Skeletal muscle tissue (tissue), 4 donors: ENCODE results near the gene FAM53A. TPM values are rescaled to one million over a fixed set of nuclear protein-coding genes. Genes with fewer than 3 reads are reported as not detected.

Experiments used
- H3K27ac ChIP-seq: one replicate; pipeline ENCODE4 v1.7.0; 2013; ENCODE audit warnings: mild to moderate bottlenecking, low read depth, low read length, inconsistent platforms
- H3K27me3 ChIP-seq, 3 donors: one replicate each; pipeline ENCODE4 v1.7.0; 2013; ENCODE audit warnings: low read length in 3 of 3; ENCODE audit not compliant: control insufficient read depth in 3 of 3, insufficient read depth in 3 of 3
- H3K36me3 ChIP-seq, 3 donors: one replicate each; pipeline ENCODE4 v1.7.0; 2013; ENCODE audit warnings: low read length in 3 of 3; ENCODE audit not compliant: control insufficient read depth in 3 of 3, insufficient read depth in 3 of 3
- H3K4me1 ChIP-seq, 3 donors: one replicate each; pipeline ENCODE4 v1.7.0; 2013; ENCODE audit warnings: low read length in 3 of 3, mild to moderate bottlenecking in 3 of 3; ENCODE audit not compliant: control insufficient read depth in 3 of 3, insufficient read depth in 3 of 3
- H3K4me3 ChIP-seq, 3 donors: one replicate each; pipeline ENCODE4 v1.7.0; 2013; ENCODE audit warnings: low read length in 3 of 3
- H3K9ac ChIP-seq, 3 donors: one replicate each; pipeline ENCODE4 v1.7.0; 2013; ENCODE audit warnings: low read length in 3 of 3, mild to moderate bottlenecking in 3 of 3, moderate library complexity in 2 of 3, low read depth in 1 of 3
- H3K9me3 ChIP-seq, 3 donors: one replicate each; pipeline ENCODE4 v1.7.0; 2013; ENCODE audit warnings: low read length in 3 of 3; ENCODE audit not compliant: control insufficient read depth in 3 of 3
- total RNA-seq: library from RNA; depleted of rRNA; stranded (reverse); fragments of >200 nt; gene quantifications from one replicate; pipeline ENCODE4 v1.2.3, GENCODE V29; 2014
- donor health status: Osteomylitis.

Gene FAM53A
- total RNA-seq, 1 donor from 2014 or later: 0.52 TPM

- Histone ChIP-seq H3K36me3 (peaks cover under 1 to 18% (median 2%) of the 10 kb centered on the region in 3 donors), H3K27ac (peak overlapping the region; percentile 26), H3K4me1 (peaks cover 35 to 50% (median 39%) of the 10 kb centered on the region in 3 donors), H3K4me3 (no peak overlapping the region), H3K9me3 (no peaks in the 10 kb centered on the region), H3K27me3 (no peaks in the 10 kb centered on the region), H3K9ac (no peak overlapping the region)
Observed at GRCh38 chr4:1723131-1723801, 39.2 kb upstream of the FAM53A start.

GRCh38 chr4:1722551-1723118 is 38.5 kb upstream of the FAM53A start:
- Histone ChIP-seq H3K36me3 (peaks cover 6 to 22% (median 7%) of the 10 kb centered on the region in 3 donors), H3K4me1 (peaks cover 38 to 53% (median 40%) of the 10 kb centered on the region in 3 donors), H3K9me3 (no peaks in the 10 kb centered on the region), H3K27me3 (no peaks in the 10 kb centered on the region), H3K27ac (peak overlapping the region; percentile 26), H3K9ac (peak overlapping the region in 1 of 3 donors; percentile 33), H3K4me3 (no peak overlapping the region)

- H3K27me3 ChIP-seq: no peaks in the 10 kb centered on the region
- H3K9ac ChIP-seq: peak overlapping the region in 1 of 3 donors; percentile 33
- H3K36me3 ChIP-seq: peaks cover 9 to 22% (median 13%) of the 10 kb centered on the region in 3 donors
- no peaks in the 10 kb centered on the region for H3K9me3 ChIP-seq
- H3K27ac ChIP-seq: peak overlapping the region; percentile 26
- peaks cover 38 to 56% (median 38%) of the 10 kb centered on the region in 3 donors for H3K4me1 ChIP-seq
- peak overlapping the region in 2 of 3 donors; percentile 45 to 46 for H3K4me3 ChIP-seq
Observed at GRCh38 chr4:1721666-1722550, 37.8 kb upstream of the FAM53A start.

- Histone ChIP-seq H3K9me3 (no peaks in the 10 kb centered on the region), H3K36me3 (peaks cover 11 to 28% (median 17%) of the 10 kb centered on the region in 3 donors), H3K27ac (peak within 1 kb of the TSS; percentile 86), H3K27me3 (no peaks in the 10 kb centered on the region), H3K4me3 (peak within 1 kb of the TSS; percentile 88 to 97 (median 97)), H3K4me1 (peaks cover 34 to 53% (median 38%) of the 10 kb centered on the region in 3 donors), H3K9ac (peak within 1 kb of the TSS; percentile 91 to 95 (median 95))
Observed at GRCh38 chr4:1721003-1721665, 37.0 kb upstream of the FAM53A start, which contains the start of the genes TACC3 and TMEM129. Gene TACC3, plus strand, starts transcription at chr4:1721521. Its CDS starts 1,901 bp downstream, at chr4:1723422. Gene TMEM129, minus strand, starts transcription at chr4:1721323. Its CDS starts 486 bp downstream, at chr4:1720837.

- peaks cover 11 to 27% (median 17%) of the 10 kb centered on the region in 3 donors for H3K36me3 ChIP-seq
- H3K9ac ChIP-seq: peak overlapping the region; percentile 91 to 95 (median 95)
- peaks cover 35 to 55% (median 40%) of the 10 kb centered on the region in 3 donors for H3K4me1 ChIP-seq
- H3K27me3 ChIP-seq: no peaks in the 10 kb centered on the region
- peak overlapping the region; percentile 88 to 97 (median 97) for H3K4me3 ChIP-seq
- peak overlapping the region; percentile 86 for H3K27ac ChIP-seq
- no peaks in the 10 kb centered on the region for H3K9me3 ChIP-seq
Observed at GRCh38 chr4:1720163-1720983, 36.3 kb upstream of the FAM53A start.

- Histone ChIP-seq H3K27ac (no peak overlapping the region), H3K4me1 (peaks cover 40 to 70% (median 52%) of the 10 kb centered on the region in 3 donors)
Observed at GRCh38 chr4:1718095-1718850, 34.2 kb upstream of the FAM53A start.

GRCh38 chr4:1717129-1718094 is 33.3 kb upstream of the FAM53A start:
- no peaks in the 10 kb centered on the region for H3K9me3 ChIP-seq
- H3K27me3 ChIP-seq: no peaks in the 10 kb centered on the region
- H3K9ac ChIP-seq: peak overlapping the region in 1 of 3 donors; percentile 60
- peaks cover 11 to 22% (median 17%) of the 10 kb centered on the region in 3 donors for H3K36me3 ChIP-seq
- no peak overlapping the region for H3K4me3 ChIP-seq
- H3K27ac ChIP-seq: no peak overlapping the region
- peaks cover 43 to 75% (median 58%) of the 10 kb centered on the region in 3 donors for H3K4me1 ChIP-seq

More at GRCh38 chr4:1718095-1718850, 34.2 kb upstream of the FAM53A start:
- H3K36me3 ChIP-seq: peaks cover 11 to 22% (median 17%) of the 10 kb centered on the region in 3 donors
- peak overlapping the region in 1 of 3 donors; percentile 22 for H3K4me3 ChIP-seq
- H3K9me3 ChIP-seq: no peaks in the 10 kb centered on the region
- no peaks in the 10 kb centered on the region for H3K27me3 ChIP-seq
- peak overlapping the region in 2 of 3 donors; percentile 45 to 60 for H3K9ac ChIP-seq
